Tibial nerve (tissue), 4 donors: ENCODE results near the gene PDZRN3.

ENCODE experiments used
- EP300 ChIP-seq, 2 donors: sonication (generic); formaldehyde crosslinking; IDR thresholded peaks; one replicate each; pipeline ENCODE4 v1.6.1; 2017; ENCODE audit warnings: antibody characterized with exemption in 2 of 2, mild to moderate bottlenecking in 1 of 2
- POLR2A ChIP-seq, 2 donors: fragments of 450-650 bp; IDR thresholded peaks; one replicate each; pipeline ENCODE4 v1.6.1; 2017; ENCODE audit warnings: antibody characterized with exemption in 2 of 2, mild to moderate bottlenecking in 2 of 2, moderate library complexity in 2 of 2
- TF ChIP-seq, protein P1 (sequence below), 5 experiments: fragments of 200-600 bp in 3 of 5; fragments of 450-650 bp in 2 of 5; sonication (generic) in 3 of 5; IDR thresholded peaks; one replicate each; pipeline ENCODE4 v1.5.1; 2016 to 2019; ENCODE audit warnings: antibody characterized with exemption in 5 of 5, mild to moderate bottlenecking in 3 of 5, moderate library complexity in 2 of 5

DNA sequence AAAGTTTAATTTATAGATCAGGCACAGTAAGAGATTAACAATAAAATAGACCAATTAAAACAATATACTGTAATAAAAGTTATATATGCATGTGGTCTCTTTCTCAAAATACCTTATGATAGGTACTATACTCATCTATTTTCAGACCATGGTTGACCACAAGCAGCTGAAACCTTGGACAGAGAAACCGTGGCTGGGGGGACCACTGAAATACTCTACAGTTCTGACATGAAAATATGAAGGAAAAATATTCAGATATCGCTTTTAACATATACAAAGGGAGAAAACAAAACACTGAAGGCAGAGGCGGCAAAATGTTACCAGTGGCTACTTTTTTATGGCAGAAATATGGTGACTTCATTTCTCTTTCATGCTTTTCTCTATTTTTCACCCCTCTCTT lies 114.0 kb downstream of the PDZRN3 start:
- TF ChIP-seq, protein P1, sequence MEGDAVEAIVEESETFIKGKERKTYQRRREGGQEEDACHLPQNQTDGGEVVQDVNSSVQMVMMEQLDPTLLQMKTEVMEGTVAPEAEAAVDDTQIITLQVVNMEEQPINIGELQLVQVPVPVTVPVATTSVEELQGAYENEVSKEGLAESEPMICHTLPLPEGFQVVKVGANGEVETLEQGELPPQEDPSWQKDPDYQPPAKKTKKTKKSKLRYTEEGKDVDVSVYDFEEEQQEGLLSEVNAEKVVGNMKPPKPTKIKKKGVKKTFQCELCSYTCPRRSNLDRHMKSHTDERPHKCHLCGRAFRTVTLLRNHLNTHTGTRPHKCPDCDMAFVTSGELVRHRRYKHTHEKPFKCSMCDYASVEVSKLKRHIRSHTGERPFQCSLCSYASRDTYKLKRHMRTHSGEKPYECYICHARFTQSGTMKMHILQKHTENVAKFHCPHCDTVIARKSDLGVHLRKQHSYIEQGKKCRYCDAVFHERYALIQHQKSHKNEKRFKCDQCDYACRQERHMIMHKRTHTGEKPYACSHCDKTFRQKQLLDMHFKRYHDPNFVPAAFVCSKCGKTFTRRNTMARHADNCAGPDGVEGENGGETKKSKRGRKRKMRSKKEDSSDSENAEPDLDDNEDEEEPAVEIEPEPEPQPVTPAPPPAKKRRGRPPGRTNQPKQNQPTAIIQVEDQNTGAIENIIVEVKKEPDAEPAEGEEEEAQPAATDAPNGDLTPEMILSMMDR (IDR thresholded peaks at IDR 0.05): no peak
- TF ChIP-seq EP300 (IDR thresholded peaks at IDR 0.05) (no peak), POLR2A (IDR thresholded peaks at IDR 0.05) (no peak)
